SK-N-SH treated with all-trans-retinoic acid at 6 μM for 48 hours (cell line): Measurements from ENCODE around the gene TPO.

Experiments used
- ATAC-seq: fragments of 200-7000 bp; cut with Tn5 transposase; 3 replicates; pipeline ENCODE4 v1.9.1; 2020; ENCODE audit warnings: mild to moderate bottlenecking, moderate library complexity
- ARNTL ChIP-seq: fragments of 450-650 bp; formaldehyde crosslinking; IDR thresholded peaks from 2 replicates; pipeline ENCODE4 v1.5.0; 2020; ENCODE audit warnings: low read depth, mild to moderate bottlenecking, moderate library complexity, borderline replicate concordance
- BACH2 ChIP-seq: fragments of 250-450 bp; sonication (Bioruptor Pico); IDR thresholded peaks from 2 replicates; pipeline ENCODE4 v1.9.0; 2021; ENCODE audit warnings: mild to moderate bottlenecking, borderline replicate concordance
- CSDC2 ChIP-seq: fragments of 250-450 bp; sonication (Bioruptor Pico); IDR thresholded peaks from 2 replicates; pipeline ENCODE4 v1.5.0; 2020; ENCODE audit warnings: mild to moderate bottlenecking, moderate library complexity
- ESRRG ChIP-seq: fragments of 250-450 bp; sonication (Bioruptor Pico); IDR thresholded peaks from 2 replicates; pipeline ENCODE4 v1.6.1; 2021; ENCODE audit warnings: mild to moderate bottlenecking
- ISL1 ChIP-seq: fragments of 250-450 bp; sonication (Bioruptor Pico); IDR thresholded peaks from 2 replicates; pipeline ENCODE4 v2.1.2; 2022; ENCODE audit warnings: mild to moderate bottlenecking, moderate library complexity
- OSR1 ChIP-seq: fragments of 250-450 bp; sonication (Bioruptor Pico); IDR thresholded peaks from 2 replicates; pipeline ENCODE4 v1.8.0; 2022; ENCODE audit warnings: moderate library complexity, mild to moderate bottlenecking, inconsistent platforms
- PPARA ChIP-seq: fragments of 250-450 bp; sonication (Bioruptor Pico); IDR thresholded peaks from 2 replicates; pipeline ENCODE4 v1.5.0; 2020; ENCODE audit warnings: mild to moderate bottlenecking, borderline replicate concordance
- SNAI2 ChIP-seq: fragments of 250-450 bp; sonication (Bioruptor Pico); IDR thresholded peaks from 2 replicates; pipeline ENCODE4 v1.5.0; 2020; ENCODE audit warnings: mild to moderate bottlenecking, moderate library complexity
- TCF4 ChIP-seq: fragments of 250-450 bp; sonication (Bioruptor Pico); IDR thresholded peaks from 2 replicates; pipeline ENCODE4 v1.8.0; 2021; ENCODE audit warnings: mild to moderate bottlenecking, moderate library complexity, borderline replicate concordance
- TSHZ2 ChIP-seq: fragments of 250-450 bp; sonication (Bioruptor Pico); IDR thresholded peaks from 2 replicates; pipeline ENCODE4 v1.5.0; 2020; ENCODE audit warnings: mild to moderate bottlenecking, moderate library complexity
- ZC3H10 ChIP-seq: fragments of 250-450 bp; sonication (Bioruptor Pico); IDR thresholded peaks from 2 replicates; pipeline ENCODE4 v1.5.1; 2021; ENCODE audit warnings: mild to moderate bottlenecking, moderate library complexity
- ZFP3 ChIP-seq: fragments of 250-450 bp; sonication (Bioruptor Pico); IDR thresholded peaks from 2 replicates; pipeline ENCODE4 v1.5.0; 2020; ENCODE audit warnings: mild to moderate bottlenecking, moderate library complexity
- ZFP30 ChIP-seq: fragments of 450-650 bp; formaldehyde crosslinking; IDR thresholded peaks from 2 replicates; pipeline ENCODE4 v1.5.0; 2022; ENCODE audit warnings: mild to moderate bottlenecking, moderate library complexity
- ZNF565 ChIP-seq: fragments of 450-650 bp; formaldehyde crosslinking; conservative IDR thresholded peaks from 2 replicates; pipeline ENCODE4 v1.5.0; 2020; ENCODE audit warnings: low read depth, mild to moderate bottlenecking, moderate library complexity
- ZNF70 ChIP-seq: fragments of 450-650 bp; formaldehyde crosslinking; IDR thresholded peaks from 2 replicates; pipeline ENCODE4 v1.5.0; 2020; ENCODE audit warnings: mild to moderate bottlenecking, moderate library complexity
- TF ChIP-seq, protein P1 (sequence below): fragments of 250-450 bp; sonication (Bioruptor Pico); IDR thresholded peaks from 2 replicates; pipeline ENCODE4 v1.8.0; 2020; ENCODE audit warnings: mild to moderate bottlenecking, moderate library complexity, borderline replicate concordance
- TF ChIP-seq, protein P2 (sequence below): fragments of 250-450 bp; sonication (Bioruptor Pico); IDR thresholded peaks from 2 replicates; pipeline ENCODE4 v1.5.1; 2021; ENCODE audit warnings: mild to moderate bottlenecking, moderate library complexity
- TF ChIP-seq, protein P3 (sequence below): fragments of 250-450 bp; sonication (Bioruptor Pico); IDR thresholded peaks from 2 replicates; pipeline ENCODE4 v1.8.0; 2021; ENCODE audit warnings: low read depth, mild to moderate bottlenecking, moderate library complexity, borderline replicate concordance

The TPO gene

DNA sequence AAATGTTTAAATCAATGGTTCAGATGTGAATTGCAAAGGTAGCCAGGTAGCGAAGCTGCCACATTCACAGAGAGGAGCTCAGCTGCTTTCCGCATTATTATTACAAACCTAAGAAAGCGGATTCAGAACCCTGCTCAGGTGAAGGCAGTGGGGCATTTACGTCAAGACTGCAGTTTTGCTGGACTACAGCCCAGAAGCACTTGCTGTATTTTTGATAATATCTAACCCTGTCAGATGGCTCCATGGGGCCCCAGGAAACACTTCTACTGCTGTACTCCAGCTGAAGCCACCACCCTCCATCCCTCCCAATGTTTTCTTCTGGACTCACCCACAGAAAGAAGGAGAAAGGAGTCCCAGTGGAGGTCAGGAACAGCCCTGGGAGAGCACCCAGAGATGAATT is 96.9 kb downstream of the TPO start:
- ATAC-seq, result no peak
- TF ChIP-seq ARNTL, result no peak
- TF ChIP-seq ESRRG (CRISPR knock-in tag), result no peak
- no peak for TF ChIP-seq SNAI2 (CRISPR knock-in tag)
- TF ChIP-seq, protein P1, sequence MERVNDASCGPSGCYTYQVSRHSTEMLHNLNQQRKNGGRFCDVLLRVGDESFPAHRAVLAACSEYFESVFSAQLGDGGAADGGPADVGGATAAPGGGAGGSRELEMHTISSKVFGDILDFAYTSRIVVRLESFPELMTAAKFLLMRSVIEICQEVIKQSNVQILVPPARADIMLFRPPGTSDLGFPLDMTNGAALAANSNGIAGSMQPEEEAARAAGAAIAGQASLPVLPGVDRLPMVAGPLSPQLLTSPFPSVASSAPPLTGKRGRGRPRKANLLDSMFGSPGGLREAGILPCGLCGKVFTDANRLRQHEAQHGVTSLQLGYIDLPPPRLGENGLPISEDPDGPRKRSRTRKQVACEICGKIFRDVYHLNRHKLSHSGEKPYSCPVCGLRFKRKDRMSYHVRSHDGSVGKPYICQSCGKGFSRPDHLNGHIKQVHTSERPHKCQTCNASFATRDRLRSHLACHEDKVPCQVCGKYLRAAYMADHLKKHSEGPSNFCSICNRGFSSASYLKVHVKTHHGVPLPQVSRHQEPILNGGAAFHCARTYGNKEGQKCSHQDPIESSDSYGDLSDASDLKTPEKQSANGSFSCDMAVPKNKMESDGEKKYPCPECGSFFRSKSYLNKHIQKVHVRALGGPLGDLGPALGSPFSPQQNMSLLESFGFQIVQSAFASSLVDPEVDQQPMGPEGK, result no peak
- TF ChIP-seq TCF4, result no peak
- no peak for TF ChIP-seq CSDC2 (CRISPR knock-in tag)
- TF ChIP-seq ZNF565 (CRISPR knock-in tag), result no peak

DNA sequence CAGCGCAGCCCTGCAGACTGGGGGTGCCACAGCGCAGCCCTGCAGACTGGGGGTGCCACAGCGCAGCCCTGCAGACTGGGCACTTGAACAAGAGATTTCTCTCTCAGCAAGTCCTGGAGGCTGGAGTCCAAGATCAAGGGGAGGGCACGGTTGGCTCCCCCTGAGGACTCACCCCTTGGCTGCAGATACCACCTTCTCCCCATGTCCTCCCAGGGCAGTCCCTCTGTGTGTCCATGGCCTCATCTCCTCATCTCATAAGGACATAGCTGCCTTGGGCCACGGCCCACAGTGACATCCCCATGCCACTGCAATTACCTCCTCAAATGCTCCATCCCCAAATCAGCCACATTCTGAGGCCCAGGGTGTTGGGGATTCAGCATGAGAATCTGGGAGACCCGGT is 98.2 kb downstream of the TPO start:
- TF ChIP-seq ARNTL (no peak), PPARA (CRISPR knock-in tag) (no peak), ESRRG (CRISPR knock-in tag) (no peak), ISL1 (CRISPR knock-in tag) (no peak), TCF4 (no peak), OSR1 (CRISPR knock-in tag) (no peak), ZC3H10 (CRISPR knock-in tag) (no peak), TSHZ2 (CRISPR knock-in tag) (no peak), ZFP30 (no peak), ZNF565 (CRISPR knock-in tag) (no peak), SNAI2 (CRISPR knock-in tag) (no peak), ZFP3 (CRISPR knock-in tag) (no peak), CSDC2 (CRISPR knock-in tag) (no peak)
- TF ChIP-seq, protein P2, sequence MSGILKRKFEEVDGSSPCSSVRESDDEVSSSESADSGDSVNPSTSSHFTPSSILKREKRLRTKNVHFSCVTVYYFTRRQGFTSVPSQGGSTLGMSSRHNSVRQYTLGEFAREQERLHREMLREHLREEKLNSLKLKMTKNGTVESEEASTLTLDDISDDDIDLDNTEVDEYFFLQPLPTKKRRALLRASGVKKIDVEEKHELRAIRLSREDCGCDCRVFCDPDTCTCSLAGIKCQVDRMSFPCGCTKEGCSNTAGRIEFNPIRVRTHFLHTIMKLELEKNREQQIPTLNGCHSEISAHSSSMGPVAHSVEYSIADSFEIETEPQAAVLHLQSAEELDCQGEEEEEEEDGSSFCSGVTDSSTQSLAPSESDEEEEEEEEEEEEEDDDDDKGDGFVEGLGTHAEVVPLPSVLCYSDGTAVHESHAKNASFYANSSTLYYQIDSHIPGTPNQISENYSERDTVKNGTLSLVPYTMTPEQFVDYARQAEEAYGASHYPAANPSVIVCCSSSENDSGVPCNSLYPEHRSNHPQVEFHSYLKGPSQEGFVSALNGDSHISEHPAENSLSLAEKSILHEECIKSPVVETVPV (CRISPR knock-in tag), result no peak
- TF ChIP-seq, protein P1, result no peak
- TF ChIP-seq, protein P3, sequence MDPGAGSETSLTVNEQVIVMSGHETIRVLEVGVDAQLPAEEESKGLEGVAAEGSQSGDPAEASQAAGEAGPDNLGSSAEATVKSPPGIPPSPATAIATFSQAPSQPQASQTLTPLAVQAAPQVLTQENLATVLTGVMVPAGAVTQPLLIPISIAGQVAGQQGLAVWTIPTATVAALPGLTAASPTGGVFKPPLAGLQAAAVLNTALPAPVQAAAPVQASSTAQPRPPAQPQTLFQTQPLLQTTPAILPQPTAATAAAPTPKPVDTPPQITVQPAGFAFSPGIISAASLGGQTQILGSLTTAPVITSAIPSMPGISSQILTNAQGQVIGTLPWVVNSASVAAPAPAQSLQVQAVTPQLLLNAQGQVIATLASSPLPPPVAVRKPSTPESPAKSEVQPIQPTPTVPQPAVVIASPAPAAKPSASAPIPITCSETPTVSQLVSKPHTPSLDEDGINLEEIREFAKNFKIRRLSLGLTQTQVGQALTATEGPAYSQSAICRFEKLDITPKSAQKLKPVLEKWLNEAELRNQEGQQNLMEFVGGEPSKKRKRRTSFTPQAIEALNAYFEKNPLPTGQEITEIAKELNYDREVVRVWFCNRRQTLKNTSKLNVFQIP (CRISPR knock-in tag), result no peak
- no peak for ATAC-seq

DNA sequence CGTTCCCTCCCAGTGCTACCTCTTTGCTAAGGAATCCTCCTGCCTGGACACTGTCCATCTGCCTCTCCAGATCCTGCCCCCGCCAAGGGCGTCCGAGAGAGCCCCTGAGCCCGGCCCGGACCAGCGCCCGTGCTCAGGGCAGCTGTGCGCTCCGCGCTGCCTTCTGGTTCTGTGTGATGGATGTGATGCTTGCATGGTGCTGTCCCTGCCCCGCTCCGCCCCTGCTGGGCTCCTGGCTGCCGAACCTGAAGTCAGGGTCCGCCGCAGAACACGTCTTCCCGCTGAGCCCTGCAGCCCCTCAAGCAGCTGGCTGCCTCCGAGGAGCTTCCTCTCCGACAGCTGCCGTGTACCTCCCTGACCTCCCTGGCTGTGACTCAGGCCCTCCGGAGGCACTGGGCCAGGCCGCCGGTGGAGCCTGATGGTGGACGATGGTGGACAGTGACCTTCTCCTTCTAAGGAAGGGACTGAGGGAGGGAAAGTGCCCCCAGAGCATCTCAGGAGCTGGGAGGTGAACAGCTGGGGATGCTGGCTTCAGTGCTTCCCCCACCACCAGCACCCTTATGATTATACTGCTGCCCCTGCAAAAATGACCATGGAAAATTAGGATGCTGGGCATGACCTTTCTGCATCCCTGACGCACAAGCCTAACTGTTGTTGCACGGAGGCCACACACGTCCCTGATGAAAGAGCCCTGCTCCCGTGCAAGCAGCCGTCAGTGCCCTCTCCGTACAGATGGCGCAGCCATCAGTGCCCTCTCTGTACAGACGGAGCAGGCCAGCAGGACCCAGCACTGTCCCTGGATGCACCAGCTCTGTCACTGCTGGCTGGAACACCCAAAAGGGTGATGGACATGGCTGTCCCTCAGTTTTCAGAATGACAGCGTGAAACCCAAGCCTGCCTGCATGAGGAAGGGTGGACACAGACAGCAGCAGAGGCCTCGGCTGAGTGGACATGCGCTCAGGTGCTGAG is 99.3 kb downstream of the TPO start:
- ATAC-seq, result no peak
- TF ChIP-seq SNAI2 (CRISPR knock-in tag) (no peak), ZNF565 (CRISPR knock-in tag) (no peak), TCF4 (no peak), ISL1 (CRISPR knock-in tag) (no peak), ZNF70 (CRISPR knock-in tag) (no peak), TSHZ2 (CRISPR knock-in tag) (no peak), ESRRG (CRISPR knock-in tag) (no peak), ARNTL (no peak), BACH2 (CRISPR knock-in tag) (no peak), ZFP3 (CRISPR knock-in tag) (no peak)
- TF ChIP-seq, protein P1, result no peak
- TF ChIP-seq, protein P2 (CRISPR knock-in tag), result no peak
